ENCODE results near the gene EPGN. TPM values are rescaled to one million over a fixed set of nuclear protein-coding genes. Genes with fewer than 3 reads are reported as not detected.

EPGN gene
- total RNA-seq, 1 donor from 2014 or later, result 0.30 TPM

Other genes with a start within 250 kb of the EPGN start
- gene CXCL2, start 209.3 kb upstream of the EPGN start, total RNA-seq, result 3.8 and 5.0 TPM in 2 replicates
- 10.7 and 14.7 TPM in 2 replicates for gene MTHFD2L, start 150.4 kb upstream of the EPGN start, total RNA-seq
- gene EREG, start 56.7 kb downstream of the EPGN start, total RNA-seq, result 1.3 and 2.2 TPM in 2 replicates
- gene AREG, start 136.7 kb downstream of the EPGN start, total RNA-seq, result 0.50 and 0.64 TPM in 2 replicates